Measurements from ENCODE around the gene ETNK2.

Gene ETNK2, protein sequence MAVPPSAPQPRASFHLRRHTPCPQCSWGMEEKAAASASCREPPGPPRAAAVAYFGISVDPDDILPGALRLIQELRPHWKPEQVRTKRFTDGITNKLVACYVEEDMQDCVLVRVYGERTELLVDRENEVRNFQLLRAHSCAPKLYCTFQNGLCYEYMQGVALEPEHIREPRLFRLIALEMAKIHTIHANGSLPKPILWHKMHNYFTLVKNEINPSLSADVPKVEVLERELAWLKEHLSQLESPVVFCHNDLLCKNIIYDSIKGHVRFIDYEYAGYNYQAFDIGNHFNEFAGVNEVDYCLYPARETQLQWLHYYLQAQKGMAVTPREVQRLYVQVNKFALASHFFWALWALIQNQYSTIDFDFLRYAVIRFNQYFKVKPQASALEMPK

DNA sequence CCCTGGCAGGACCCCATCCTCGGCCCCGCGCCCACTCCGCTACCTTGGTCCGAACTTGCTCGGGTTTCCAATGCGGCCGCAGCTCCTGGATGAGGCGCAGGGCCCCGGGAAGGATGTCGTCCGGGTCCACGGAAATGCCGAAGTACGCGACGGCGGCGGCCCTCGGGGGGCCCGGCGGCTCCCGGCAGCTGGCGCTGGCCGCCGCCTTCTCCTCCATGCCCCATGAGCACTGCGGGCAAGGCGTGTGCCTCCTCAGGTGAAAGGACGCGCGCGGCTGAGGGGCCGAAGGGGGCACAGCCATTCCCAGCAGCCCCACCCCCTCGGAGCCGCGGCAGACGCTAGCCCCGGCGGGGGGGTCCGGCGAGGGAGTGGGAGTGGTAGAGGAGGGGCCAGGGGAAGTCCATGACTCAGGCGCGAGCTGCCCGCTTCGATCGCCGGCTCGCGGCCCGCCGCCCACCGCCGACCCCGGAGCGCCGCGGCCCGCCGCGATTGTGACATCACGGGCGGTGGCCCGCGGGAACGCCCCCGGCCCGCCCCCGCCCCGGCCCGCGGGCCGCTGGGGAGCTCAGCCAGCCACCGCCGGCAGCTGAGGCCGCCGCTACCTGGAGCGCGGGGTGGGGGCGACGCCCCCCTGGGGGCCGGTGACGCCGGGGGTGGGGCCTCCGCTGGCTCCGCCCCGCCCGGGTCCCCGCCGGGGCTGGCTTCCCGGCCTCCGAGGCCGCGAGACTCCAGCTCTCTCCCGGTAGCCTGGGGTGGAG, at the start of gene ETNK2:
Gene ETNK2, minus strand, starts transcription at position 493 of the 758 bp plus-strand sequence. Its CDS starts 192 bp downstream, at position 301.
- no peak for DNase-seq (ENCODE audit: low spot score)

DNA sequence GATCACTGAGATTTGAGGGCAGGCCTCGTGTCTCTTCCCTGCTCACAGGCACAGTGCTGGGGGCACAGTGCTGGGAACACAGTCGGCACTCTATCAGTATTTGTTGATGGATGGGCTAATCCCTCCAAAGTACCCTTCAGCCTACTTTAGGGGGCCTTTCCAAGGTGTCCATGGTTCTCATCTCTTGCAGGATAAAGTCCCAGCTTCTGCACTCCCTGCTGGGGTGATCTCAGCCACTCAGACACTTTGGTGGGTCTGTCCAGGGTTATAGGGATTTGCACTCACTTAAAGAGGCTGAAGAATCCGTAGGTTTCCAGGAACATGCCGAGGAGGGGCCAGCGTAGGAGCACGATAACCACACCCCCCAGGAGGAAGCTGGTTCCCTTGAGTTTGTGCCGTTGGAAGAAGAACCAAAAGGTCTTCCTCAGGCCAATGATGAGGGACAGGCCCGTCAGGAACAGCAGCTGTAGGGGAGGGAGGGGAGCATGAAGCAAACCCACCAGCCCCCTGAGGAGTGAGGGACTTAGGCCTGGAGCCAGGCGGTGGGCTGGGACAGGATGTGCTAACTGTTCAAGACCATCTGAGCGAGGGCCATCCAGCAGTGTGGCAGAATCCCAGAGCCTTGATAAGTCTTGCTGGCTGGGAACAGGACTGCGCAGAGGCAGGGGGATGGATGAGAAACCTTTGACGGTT, 49.6 kb upstream of the ETNK2 start:
- no peak for DNase-seq (ENCODE audit: low spot score)

DNA sequence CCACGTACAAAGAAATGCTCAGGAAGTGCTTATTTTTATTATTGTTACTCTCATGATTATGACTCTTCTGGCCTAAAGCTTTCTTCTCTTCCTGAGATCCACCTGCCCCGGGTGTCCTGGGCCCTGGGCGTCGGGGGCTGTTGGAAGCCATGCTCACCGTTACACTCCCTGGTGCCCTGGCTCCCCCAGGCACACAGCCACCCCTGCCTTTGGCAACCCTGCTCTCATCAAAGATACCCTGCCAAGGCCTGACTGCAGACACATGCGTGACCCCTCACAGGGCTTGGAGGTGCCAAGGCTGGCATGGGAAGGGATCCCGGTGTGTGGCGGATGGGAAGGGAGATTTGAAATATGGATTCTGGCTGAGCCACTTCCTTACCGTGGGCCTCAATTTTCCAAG, 47.7 kb upstream of the ETNK2 start:
- no peak for DNase-seq (ENCODE audit: low spot score)

DNA sequence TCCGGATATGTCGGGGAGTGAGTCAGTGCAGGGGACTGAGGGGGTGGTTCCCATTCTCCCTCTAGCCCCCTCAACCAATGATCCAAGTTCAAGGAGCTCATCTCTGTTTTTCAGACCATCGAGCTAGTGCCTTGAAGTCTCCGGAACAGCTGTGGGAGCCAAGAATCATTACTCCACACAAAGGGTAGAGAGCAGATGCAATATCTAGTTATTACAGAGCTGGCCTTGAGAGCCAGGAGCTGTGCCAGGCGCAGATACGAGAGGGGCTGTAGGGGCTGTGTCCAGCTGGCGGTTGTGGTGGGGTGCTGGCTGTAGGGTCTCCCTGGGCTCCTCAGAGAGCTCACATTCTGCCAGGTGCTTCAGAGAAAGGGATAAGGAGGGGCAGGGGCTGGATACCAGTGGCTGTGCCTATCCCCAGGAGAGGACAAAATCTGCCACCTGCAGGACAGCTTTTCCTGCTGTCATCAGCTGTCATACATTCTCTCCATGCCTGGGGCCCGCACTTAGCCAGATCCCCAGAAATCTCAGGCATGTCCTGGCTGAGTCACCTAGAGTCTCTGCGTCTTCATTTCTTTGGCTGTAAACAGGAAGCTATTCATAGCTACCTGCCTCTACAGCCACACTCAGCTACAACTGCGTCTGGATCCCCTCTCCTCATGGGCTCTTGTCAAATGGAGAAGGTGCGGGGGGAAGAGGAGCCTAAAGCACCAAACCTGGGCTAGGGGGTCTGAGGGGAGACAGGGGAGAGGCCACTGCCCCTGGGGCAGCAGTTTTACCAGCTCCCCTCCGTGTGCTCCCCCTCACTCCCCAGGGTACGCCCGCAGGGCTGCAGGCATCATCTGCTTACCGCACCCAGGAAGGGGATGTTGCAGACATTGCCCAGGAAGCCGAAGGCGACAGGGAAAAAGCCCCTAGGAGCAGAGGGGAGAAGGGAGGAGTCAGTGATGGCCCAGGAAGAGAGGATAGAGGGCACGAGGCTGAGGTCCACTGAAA, 46.8 kb upstream of the ETNK2 start:
- DNase-seq (ENCODE audit: low spot score), result no peak

DNA sequence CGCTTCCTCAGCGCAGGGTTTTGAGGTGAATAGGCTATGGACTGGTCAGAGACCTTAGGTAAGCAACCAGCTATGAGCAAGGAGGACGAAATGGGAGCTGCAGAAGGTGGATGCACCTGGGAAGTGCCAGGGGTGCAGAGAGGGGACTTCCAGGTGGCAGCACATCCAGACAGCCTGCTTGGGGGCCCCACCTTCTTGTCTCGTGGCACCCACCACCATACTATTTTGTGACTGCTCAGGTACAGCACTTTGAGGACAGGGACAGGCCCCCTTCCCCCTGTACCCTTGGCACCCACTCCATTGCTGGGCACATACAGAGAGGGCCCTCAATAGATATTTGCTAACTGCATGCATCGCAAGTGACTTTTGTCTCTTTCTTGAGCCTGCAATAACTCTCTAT, 45.2 kb upstream of the ETNK2 start:
- no peak for DNase-seq (ENCODE audit: low spot score)

DNA sequence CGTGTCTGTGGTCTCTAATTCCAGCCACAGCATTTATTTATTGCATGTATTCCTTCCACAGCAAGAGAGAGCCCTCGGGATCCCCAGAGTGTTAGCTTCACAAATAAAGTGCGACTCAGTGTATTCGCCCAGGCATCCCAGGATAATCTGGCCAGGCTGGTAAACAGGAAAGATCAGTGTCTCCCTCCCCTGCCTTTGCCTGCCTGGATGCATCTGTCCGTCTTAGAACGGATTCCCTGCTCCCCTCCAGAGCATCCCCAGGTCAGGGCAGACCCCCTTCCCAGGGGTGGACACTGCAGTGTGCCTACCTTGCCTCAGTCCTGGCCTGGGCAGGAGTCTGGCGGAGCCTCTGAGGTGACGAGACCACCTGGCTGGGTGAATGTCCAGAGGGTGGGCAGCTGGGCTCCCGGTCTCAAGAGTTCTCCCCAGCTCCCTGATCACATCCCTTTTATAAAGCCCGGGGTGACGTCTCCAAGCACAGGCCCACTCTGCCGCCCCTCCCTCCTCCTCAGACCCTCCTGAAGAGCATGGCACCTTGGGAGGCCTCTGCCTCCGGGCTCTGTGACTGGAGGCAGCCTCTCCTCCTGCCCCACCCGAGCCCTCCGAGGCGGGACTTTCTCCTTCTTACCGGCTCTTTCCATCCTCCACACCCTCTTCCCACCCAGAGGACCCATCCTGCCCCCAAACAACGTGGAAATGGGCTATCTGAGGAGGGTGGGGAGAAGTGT, 44.4 kb upstream of the ETNK2 start, which contains the start of gene KISS1:
Gene KISS1, minus strand, starts transcription at position 424 of the 728 bp plus-strand sequence. CDS start 3,615 bp downstream, outside the sequence.
- DNase-seq (ENCODE audit: low spot score), result no peak

DNA sequence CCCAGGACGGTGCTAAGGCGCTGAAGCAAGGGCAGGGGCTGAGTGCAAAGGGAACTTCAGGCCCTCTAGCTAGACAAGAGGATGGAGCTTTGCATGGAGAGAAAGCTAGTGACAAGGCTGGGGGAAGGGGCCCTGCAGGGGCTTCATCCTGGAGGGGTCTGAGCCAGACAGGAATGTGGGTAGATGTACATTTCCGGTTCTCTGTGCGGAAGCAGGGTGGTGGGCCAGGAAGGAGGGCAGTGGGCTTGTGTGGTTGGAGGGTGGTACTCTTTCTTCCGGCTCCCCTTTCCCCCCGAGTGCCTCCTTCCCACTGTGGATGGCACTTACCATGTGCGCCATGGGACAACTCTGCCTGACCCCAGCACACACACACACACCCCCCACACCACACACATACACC, 42.9 kb upstream of the ETNK2 start:
- DNase-seq (ENCODE audit: low spot score), result no peak

DNA sequence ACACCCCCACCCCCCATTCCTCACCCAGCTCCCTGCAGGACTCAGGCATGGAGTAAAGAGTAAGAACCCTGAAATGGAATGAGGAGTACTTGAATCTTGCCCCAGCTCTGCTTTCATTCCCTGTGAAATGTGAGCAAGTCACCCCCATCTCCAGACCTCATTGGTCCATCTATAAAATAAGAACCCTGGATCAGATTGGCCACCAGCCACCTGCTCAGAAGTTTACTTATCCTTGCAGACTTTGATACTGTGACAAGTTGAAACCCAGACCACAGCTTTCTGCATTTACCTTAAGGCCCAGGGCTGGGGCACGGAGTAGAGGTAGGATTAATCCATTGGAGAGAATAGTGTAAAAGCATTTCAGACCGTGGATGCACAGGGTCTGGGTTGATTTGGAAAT, 42.2 kb upstream of the ETNK2 start:
- DNase-seq (ENCODE audit: low spot score), result no peak

DNA sequence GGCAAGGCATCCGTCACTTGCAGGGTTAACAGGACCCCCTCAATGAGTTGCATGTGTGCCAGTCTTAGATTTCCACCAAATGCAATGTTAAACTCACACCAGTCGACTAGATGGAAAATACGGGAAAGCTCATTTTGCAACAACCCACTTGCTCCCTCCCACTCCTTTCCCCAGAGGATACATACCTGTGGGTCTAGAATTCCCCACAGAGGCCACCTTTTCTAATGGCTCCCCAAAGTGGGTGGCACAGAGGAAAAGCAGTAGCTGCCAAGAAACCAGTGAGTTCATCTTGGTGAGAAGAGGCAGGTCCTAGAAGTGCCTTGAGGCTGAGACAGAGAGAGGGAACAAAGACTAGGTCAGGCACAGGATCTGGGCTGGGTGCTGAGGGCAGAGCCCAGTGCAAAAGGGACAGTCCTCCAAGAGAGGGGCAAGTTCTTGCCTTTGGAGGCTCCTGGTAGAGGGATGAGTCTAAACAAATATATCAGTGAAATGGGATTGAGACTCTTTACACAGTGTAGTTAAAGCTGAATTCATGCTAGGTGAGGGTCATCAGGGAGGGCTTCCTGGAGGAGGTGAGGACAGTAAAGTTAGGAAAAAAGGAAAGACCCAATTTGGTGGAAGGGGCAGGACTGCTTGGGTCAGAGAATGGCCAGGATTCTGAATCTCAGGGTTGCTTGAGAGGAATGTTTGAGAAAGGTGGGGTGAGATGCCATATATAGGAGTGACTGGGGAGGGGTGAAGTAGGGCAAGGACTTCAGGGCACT, 40.9 kb upstream of the ETNK2 start:
- no peak for DNase-seq (ENCODE audit: low spot score)

DNA sequence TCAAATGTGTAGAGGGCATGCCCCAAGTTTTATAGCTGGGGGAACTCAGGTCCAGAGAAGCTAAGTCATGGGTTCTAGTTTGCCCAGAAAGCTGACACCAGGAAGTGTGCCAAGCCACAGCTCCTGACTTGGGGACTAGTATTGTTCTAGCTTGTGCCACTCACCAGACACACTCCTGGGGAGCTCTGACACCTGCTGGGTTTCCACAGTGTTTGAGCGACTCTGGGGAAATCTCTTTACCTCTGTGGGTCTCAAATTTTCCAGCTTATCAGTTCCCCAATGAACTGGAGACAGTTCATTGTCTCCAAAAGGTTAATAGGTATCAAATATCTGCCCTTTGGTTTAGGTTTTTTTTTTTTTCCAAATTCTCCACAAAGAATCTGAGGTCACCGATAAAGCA, 40.2 kb upstream of the ETNK2 start:
- DNase-seq (ENCODE audit: low spot score), result no peak

DNA sequence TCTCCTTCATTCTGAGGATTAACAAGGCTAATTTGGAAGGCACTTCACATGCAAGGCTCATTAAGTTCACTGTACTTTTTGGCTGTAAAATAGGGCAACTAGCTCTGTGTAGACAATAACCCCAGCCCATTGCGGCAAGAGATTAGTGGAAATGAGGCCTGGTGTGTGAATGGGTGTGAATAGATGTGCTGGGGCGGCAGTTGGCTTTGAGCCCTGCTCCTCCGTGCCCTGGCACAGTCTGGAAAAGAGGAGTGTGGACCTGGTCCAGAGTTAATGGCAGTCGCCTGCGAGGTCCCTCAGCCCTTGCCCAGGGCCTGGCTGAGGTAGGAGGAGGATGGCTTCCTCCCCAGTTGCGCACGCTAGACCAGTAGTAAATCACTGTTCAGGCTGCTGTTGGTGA, 39.6 kb upstream of the ETNK2 start:
- DNase-seq (ENCODE audit: low spot score), result no peak

DNA sequence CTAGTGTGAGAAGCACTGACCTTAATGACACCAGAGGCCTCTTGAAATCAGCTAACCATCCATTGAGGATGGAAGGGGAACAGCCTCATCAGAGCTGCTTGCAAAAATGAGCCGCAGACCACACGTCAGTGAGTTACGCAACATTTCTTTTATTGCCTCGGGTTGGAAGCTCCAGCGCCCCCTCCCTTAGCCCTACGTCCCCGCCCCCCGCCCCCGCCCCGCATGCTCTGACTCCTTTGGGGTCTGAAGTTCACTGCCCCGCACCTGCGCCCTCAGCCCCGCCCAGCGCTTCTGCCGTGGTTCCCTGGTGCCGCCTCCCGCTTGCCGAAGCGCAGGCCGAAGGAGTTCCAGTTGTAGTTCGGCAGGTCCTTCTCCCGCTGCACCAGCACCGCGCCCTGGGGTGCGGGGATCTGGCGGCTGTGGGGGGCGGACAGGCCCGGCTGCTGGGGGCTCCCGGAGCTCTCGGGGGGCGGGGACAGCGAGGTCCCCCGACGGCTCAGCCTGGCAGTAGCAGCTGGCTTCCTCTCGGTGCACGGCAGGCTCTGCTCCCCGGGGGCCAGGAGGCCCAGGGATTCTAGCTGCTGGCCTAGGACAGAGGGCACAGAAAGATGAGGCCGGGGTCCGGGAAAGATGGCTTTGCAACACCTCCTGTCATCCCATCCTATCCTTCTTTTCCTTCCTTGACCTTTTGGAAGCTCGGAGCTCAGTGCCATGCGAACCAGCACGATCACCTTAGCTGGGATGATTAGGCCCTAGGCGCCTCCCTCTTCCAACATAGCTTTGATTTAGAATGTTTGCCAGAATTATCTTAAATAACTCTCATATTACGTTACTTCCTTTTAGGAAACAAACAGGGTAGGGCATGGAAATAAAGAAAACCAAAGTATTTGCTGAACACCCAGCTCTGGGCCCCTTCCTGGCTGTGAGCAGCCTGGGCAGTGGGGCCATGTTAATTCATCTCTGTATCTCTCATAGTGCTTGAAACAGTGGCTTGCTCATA, 38.7 kb upstream of the ETNK2 start:
- DNase-seq (ENCODE audit: low spot score), result no peak

DNA sequence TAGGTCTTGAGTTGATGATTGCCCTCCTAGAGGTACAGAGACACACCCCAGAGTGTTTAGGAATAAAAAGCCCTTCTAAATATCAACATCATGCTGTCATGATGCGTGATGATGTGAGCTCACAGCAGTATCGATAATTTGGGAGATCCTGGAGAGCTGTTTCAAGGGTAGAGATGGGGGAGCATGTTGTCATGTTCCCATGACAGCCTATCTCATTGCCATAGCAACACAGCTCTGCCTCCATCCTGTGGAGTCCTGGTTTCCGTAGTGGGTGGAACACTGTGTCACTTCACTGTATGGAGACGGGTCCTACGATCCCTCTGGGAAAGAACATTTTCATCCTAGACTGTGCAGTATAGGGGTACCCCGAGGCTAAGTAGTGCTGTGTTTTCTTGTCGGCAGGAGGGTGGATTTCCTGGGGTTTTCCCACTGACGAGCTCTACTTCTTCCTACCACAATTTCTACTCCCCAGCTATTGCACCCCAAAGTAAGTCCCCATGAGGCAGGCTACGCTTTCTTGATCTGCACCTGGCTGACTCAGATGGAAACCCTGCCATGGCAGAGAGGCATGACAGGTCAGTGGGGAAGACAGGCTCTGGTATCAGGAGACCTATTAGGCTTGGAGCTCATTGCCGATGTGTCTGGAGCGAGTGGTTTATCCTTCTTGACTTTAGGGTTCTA, 37.3 kb upstream of the ETNK2 start:
- no peak for DNase-seq (ENCODE audit: low spot score)

DNA sequence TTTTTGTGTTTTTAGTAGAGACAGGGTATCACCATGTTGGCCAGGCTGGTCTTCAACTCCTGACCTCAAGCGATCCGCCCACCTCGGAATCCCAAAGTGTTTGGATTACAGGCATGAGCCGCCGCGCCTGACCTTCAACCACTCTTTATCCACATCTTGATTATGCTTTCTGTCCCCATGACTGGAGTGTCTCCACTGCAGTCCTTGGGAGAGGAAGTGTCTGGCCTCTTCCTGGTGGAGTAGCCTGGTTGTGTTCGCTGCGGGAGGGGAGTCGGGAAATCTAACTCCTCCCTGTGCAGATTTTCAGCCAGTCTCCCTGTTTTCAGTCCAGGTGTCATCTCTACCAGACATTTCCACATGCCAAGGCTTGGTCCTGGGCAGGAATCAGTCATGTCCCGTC, 34.8 kb upstream of the ETNK2 start:
- DNase-seq (ENCODE audit: low spot score), result no peak

DNA sequence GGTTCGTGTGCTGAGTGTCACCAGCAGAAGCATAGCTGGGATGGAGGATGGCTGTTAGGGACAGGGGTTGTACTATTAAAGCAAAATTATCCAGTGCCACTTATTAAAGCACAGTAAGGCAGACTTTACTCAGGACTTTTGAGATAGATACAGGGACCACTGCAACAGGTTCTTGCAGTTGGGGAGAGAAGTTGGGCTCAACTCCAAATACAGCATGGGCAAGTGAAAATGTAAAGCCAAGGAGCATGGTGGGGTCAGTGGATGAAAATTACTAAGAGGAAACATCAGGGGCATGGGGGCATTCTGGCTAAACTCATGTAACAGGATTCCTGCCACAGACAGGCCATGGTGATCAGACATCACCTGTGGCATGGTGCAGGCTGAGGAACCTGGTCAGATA, 29.3 kb upstream of the ETNK2 start:
- DNase-seq (ENCODE audit: low spot score), result no peak

DNA sequence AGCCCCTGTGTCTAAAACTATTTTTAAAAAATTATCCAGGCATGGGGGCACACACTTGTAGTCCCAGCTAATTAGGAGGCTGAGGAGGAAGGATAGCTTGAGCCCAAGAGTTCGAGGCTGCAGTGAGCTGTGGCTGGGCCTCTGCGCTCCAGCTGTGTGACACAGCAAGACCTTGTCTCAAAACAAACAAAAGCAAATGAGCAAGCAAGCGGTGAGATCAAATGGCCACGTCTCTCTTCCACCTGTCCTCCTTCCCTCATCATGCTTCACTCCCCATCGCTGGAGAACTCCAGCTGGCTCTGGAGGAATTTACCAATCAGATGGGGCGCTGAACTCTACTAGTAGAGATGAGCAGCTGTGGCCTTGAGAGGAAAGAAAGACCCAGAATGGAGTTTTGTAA, 28.3 kb upstream of the ETNK2 start:
- DNase-seq (ENCODE audit: low spot score), result no peak

DNA sequence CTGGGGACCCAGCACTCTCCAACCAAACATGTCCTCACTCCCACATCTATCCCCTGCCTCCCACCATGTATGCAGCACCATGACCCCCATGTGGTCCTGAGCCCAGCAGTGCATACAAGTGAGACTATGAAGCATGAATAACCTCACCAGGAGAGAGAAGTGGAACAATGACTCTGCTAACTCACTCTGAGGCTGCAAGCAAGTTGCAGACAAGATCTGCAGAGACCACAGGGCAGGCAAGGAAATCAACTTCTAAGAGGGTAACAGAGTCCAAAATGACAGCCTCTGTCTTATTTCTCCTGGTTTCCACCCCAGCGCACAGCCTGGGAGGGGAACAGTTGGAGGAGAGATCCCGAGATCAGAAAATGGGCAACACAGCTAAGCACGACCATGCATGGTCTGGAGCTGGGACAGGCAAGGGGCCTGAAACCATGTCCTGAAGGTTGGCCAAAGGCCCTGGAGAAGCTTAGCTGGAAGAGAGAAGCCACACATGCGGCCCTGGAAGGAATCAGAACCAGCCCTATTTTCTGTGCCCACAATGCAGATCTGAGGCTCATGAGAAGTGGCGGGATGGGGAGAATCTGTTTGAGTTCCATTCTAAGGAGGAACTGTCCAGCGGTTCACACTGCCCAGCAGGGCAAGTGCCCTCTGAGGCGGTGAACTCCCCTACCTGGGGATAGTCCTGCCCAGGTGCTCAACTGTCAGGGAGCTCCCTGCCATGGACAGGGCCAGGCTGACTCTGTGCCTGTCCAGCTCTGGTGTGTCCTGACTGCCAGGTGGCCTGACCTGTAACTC, 26.8 kb upstream of the ETNK2 start:
- no peak for DNase-seq (ENCODE audit: low spot score)

Data from NAMALWA (cell line).